ENCODE data around the gene CEP120.
A peak's percentile ranks its signal among the peaks of the same experiment; 100 is the strongest.
"Not testable (repeated sequence)": the region's sequence is repeated elsewhere in the genome, so short reads cannot be mapped to it uniquely, and the experiment has no call there.

The CEP120 gene

GRCh38 chr5:123438244-123438643 lies 15.0 kb upstream of the CEP120 start:
- DNase-seq: no peak

DNA sequence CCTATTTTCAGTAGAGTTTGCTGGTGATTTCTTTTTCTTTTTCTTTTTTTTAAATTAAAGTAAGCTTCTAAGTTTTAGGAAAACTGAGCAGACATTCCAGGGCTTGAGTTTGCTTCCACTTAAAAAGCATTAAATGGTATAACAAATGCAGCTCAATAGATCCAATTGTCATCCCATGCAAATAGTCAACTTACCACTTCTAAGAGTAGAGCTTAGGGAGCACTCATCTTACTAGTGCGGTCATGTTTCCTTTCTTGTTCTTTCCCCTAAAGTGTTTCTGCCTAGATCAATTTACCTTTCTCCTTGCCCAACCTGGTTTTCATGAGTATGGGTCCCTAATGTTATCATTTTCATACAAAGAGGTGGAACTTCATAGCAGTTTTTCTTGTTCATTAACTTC lies 13.0 kb upstream of the CEP120 start:
- DNase-seq: no peak

DNA sequence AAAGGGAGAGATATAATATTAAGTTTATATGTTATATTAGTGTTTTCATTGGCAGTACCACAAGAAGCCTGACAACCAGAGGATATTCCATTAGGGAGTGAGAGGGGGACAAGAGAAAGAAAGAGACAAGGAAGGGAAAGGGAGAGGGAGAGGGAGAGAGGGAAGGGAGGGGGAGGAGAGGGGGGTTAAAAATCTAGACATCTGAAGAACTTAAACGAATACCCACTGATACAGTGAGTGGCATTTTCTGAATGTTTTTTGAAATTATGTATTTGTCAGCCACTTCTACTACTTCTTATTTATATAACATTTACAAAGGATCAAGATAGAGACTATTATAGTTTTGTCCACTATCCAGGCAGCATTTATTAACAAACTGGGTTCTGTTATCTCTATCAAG lies 11.6 kb upstream of the CEP120 start:
- no peak for DNase-seq

- no peak for DNase-seq
These were observed 10.4 kb upstream of the CEP120 start for GRCh38 chr5:123433596-123433995.

- not testable (repeated sequence) for DNase-seq
These were observed 7.2 kb upstream of the CEP120 start for GRCh38 chr5:123430441-123430840.

DNA sequence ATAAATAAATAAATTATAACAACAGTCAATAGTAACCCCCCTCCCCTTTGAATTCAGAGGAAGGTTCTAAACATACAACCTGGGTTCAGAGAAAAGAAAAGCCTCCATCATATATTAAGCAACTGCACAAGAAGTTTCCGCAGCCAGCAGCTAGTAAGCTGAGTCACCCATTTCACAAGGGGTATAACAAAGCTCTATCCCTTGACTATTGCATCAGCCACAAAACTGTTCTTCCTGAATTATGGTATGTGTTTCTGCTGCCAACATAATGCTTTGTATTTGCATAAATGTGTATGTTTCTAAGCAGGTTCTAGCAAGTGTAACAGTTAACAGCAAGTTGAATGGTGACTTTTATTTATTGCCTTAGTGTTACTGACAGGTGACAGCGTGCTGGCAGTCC lies 6.8 kb upstream of the CEP120 start:
- DNase-seq: no peak

DNA sequence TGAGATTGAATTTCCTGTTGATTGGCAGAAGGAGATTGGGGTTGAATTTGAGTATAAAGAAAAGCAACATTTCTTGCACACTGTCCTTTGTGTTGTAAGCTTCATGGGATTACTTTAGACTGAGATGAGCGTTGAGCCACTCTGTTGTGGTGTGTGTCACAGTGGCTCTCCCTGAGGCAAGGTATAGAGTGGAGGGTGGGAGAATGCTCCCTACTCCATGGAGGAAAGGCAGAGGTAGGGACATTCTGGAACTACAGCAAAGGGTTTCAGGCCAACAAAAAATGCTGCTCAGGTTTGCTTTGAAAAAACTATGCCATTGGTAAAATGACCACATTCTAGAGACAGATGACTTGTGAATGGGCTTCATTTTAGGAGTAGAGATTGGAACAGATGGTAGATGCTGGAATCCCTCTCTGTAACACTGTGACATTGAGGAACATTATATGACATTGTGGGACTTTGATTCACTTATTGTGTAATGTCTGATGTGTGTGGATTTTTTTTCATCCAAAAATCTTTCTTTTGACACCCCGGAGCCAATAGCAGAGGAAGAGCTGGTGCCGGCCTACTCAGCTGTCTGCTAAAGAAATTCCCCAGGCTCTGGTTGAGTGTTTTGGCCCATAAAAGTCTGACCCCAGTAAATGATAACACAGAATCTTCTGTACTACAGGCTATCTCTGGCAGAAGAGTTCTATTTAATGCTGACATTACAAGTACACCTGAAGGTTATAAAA lies 6.2 kb upstream of the CEP120 start:
- DNase-seq: no peak

DNA sequence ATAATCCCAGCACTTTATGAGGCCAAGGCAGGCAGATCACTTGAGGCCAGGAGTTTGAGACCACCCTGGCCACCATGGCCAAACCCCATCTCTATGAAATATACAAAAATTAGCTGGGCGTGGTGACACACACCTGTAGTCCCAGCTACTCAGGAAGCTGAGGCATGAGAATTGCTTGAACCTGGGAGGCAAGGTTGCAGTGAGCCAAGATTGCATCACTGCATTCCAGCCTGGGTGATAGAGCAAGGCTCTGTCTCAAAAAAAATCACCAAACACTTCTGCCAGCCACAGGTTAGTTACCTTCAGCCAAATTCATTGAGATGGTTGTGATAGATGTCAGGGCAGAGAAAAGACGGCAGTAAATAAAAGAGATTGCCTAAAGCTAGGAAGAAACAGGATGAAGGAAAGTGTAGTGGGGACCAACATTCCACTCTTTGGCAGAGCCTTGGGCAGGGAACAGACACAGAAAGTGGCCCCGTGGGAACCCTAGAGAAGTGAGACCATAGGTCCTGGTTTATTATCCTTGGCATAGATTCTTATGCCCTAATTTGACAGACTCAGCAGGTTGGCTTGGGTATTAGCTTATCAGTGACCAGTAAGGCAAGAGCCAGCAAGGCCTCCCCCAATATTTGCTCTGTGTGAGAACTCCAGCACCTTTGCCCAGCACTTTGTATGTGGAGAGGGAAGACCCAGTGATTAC lies 5.5 kb upstream of the CEP120 start:
- no peak for DNase-seq

DNA sequence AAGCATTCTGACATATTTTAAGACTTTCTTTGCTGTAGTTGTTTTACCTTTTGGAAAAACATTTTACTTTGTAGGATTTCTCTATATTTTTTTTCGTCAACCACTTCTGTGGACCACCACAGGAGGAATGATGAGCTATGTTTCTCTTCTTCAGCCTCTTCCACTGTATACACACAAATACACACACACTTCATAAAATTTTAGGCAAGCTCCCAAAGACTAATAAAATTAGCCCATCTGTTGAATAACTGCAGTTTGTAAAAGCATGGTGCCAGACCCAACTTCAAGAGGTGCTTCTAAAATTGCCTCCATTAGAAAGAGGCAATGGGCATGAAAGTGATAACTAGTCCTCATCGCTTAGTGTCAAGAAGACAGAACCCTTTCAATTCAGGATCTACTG lies 4.1 kb upstream of the CEP120 start:
- DNase-seq: no peak

- no peak for DNase-seq
These were observed 2.2 kb upstream of the CEP120 start for GRCh38 chr5:123425431-123425830.

DNA sequence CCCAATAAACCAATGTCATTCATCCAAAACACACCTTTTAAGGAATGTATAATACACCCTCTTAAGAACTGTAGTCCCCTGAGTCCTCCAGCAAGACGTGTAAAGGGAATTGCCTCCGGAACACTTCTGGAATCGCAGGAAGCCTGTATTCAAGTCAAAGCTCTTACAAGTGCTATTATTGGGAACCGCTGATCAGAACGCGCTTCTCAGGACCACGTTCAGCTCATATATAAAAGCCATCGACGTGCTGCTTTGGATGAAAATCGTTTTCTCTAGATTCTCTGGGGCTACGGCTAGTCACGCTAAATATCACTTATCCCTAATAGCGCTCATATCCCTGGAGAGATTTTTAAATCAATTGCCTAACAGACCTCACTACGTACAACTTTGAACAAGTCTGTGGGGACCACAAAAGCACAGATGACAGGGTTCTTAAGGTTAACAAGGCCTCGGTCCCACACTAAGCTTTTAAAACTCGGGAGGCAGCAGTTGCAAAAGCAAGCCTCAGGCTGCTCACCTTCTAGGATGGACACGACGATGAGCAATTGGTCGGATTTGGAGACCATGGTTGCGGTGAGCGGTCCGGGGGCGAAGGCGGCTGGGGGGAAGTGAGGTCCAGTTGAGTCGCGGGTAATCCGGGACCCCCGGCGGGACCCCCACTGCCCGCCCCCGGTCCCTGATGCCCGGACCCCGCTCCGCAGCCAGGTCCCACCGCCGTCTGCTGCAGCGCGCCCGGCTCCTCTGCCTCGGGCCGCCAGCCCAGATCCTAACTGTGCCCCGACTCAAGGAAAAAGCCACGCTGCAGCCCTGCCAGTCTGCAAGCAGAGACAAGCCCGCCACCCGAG lies 548 bp downstream of the CEP120 start:
- DNase-seq: peak; percentile 22

DNA sequence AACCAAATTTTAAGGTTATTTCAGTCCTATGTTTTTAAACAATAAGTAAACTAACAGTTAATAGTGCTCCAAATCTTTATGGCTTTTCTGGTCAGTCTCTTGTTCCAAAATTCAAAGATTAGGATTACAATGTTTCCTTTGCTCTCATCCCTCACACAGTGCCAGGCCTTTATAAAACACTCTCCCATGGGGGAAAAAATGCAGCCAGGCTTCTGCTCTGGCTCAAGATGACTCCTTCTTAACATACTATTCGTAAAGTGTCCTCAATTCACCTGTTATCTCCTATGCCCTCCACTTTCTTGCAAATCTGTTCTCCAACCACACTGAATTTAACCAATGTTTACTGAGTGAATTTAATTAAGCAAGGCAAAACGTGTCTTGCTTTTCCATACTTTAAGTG lies 1.4 kb downstream of the CEP120 start:
- no peak for DNase-seq

DNA sequence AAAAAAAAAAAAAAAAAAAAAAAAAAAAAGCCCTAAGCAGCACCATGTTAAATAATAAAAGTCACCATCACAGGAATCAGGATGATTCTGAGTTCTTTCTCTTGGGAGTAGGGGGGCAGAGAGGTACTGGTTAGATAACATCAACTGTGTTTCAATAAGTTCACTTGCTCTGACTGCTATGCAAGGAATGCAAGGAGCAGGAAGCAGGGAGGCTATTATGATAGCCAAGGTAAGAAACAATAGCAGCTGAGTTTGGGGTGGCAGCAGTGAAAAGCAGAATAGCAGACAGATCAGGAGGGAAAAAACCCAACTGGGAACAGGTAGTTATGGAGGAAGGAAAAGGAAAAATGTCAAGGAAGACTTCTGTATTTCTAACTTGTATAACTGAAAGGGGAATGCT lies 8.2 kb downstream of the CEP120 start:
- DNase-seq: no peak

GRCh38 chr5:123412206-123412605 lies 11.0 kb downstream of the CEP120 start:
- no peak for DNase-seq

DNA sequence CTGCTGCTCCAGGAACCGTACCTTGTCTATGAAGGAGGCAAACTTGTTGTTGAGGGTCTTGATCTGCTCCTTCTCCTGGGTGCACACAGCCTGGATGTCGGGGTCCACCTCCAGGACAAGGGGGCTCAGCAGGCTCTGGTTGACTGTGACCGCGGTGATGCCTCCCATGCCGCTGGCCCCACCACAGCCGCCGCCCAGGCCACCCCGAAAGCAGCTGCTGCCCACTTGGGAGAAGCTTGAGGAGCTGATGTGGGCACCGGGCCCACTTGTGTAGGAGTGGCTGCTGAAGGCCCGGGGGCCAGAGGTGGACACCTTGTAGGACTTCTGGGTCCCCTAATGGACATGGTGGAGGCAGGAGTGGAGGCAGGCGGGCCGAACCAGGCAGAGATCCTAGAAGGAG lies 21.2 kb downstream of the CEP120 start:
- not testable (repeated sequence) for DNase-seq

DNA sequence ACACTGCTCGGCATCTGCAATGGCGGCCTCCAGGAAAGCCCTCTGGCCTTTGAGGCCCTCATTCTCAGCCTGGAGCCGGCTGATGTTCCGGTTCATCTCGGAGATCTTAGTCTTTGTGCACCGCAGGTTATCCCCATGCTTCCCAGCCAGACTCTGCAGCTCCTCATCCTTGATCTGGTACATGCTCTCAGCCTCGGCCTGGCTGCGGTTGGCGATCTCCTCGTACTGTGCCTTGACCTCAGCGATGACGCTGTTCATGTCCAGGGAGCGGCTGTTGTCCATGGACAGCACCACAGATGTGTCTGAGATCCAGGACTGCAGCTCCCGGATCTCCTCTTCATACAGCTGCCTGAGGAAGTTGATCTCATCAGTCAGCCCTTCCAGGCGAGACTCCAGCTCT lies 21.9 kb downstream of the CEP120 start:
- no peak for DNase-seq

DNA sequence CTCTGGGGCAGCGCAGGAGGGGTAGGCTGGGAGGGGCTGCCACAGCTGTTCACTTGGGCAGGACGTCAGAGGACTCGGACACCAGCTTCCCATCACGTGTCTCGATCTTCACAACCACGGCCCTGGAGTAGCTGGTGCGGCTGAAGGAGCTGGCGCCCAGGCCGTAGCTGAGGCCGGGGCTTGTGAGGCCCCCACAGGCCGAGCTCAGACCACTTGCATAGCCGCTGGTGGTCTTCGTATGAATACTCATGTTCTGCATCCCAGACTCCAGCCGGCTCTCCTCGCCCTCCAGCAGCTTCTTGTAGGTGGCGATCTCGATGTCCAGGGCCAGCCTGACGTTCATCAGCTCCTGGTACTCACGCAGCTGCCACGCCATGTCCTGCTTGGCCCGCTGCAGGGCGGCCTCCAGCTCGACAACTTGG lies 22.3 kb downstream of the CEP120 start:
- not testable (repeated sequence) for DNase-seq

DNA sequence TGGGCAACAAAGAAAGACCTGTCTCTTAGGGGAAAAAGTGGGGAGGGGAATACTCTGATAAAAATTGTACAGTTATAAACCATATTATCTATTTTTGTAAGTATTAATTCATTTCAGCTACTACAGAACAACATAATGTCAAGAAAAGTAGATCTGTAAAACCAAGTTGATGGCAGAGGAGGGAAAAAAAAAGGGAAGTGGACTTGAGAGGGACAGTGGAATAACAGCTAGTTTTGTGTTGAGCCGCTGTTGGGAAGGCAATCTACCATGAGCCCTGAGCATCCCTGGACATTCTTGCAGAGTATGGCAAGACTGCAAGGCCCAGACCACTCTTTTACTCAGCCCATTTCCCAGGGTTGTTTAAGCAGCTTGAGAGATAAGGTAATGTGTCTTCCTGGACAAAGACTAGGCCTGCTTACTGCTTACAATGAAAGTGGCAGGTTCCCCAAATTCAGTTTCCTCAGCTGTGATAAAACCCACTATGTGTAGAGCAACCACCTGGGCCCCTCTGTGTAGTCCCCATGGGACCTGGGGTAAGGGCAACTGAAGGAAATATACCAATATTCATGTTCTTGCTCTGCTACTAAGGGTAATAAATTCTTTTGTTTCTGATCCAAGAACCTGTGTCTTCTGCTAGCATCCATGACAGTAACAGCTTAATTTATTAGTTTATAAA lies 25.0 kb downstream of the CEP120 start:
- no peak for DNase-seq

DNA sequence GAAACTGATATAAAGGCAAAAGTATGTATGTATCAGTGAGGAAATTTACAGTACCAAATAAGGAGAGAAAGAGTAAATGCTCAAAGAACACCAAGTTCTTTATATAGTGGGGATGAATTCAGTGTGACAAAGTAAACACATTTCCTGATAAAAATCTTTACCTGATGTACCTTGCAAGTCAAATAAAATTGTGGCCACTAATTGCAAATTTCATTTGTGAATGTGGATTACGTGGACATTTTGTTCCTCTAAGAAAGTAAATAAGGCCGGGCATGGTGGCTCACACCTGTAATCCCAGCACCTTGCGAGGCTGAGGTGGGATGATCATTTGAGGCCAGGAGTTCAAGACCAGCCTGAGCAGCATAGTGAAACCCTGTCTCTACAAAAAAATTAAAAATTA lies 25.7 kb downstream of the CEP120 start:
- DNase-seq: no peak

- no peak for DNase-seq
These were observed 32.2 kb downstream of the CEP120 start for GRCh38 chr5:123391009-123391408.

- DNase-seq: no peak
These were observed 33.4 kb downstream of the CEP120 start for GRCh38 chr5:123389794-123390193.

DNA sequence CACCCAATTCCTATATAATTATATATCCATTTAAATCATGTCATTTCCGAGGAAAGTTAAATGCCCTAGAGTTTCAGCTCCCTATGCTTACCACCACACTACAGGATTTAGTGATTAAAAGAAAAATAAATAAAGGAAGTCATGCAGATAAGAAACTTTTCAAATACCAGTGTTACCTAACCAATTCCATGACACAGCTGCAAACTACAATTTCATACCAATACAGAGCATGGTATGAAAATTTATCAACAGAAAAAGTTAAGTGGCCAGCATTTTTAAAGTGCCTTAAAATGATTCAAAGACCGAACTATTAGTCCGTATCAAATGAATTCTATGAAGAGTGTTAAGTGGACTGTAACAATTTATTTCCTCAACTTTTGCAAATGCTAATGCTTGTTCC lies 35.9 kb downstream of the CEP120 start:
- DNase-seq: no peak

GRCh38 chr5:123382252-123382651 lies 41.0 kb downstream of the CEP120 start:
- no peak for DNase-seq

Data from DMS79 (cell line).